ENCODE results near the gene VTI1A.

GRCh38 chr10:112810711-112811151 is 363.7 kb downstream of the VTI1A start:
- TF ChIP-seq CTCF (IDR thresholded peaks at IDR 0.05; ENCODE audit: low read depth, low read length, missing input control) (no peak), REST (IDR thresholded peaks at IDR 0.05) (no peak), TAF1 (conservative IDR thresholded peaks at IDR 0.05) (no peak), JUND (IDR thresholded peaks at IDR 0.05) (no peak), RAD21 (IDR thresholded peaks at IDR 0.05) (no peak)

Measured in liver (tissue), 3 donors.